GM10266 (cell line): Measurements from ENCODE around the gene RAP1GAP2.

Source experiments
- DNase-seq: peaks from one replicate; pipeline ENCODE4 v3.0.0; 2012; ENCODE audit errors: extremely low spot score
- TF ChIP-seq, protein P1 (sequence below): IDR thresholded peaks from 2 replicates; pipeline ENCODE4 v1.5.1; 2012; ENCODE audit warnings: mild to moderate bottlenecking, low read depth; ENCODE audit not compliant: control insufficient read depth, insufficient read depth; ENCODE audit errors: missing control alignments

RAP1GAP2 gene

DNA sequence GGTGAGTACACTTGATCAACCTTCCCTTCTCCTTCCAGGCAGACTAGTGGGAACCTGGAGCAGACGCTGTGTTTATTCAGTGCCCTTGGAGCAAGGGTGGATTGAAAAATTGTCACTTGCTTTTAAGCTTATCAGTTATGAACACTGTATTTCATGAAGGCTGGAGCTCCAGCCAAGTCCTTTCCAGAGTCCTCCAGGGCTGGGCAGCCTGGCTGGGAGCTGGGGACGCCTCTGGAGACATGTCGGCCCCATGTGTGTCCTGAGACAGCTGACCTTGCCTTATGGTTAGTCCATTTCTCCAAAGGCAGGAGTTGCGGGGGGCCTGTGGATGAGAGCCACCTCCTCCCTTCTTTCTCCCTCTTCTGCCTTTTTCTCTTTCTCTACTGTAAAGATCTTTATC, 67.0 kb downstream of the RAP1GAP2 start:
- no peak for DNase-seq
- TF ChIP-seq, protein P1, sequence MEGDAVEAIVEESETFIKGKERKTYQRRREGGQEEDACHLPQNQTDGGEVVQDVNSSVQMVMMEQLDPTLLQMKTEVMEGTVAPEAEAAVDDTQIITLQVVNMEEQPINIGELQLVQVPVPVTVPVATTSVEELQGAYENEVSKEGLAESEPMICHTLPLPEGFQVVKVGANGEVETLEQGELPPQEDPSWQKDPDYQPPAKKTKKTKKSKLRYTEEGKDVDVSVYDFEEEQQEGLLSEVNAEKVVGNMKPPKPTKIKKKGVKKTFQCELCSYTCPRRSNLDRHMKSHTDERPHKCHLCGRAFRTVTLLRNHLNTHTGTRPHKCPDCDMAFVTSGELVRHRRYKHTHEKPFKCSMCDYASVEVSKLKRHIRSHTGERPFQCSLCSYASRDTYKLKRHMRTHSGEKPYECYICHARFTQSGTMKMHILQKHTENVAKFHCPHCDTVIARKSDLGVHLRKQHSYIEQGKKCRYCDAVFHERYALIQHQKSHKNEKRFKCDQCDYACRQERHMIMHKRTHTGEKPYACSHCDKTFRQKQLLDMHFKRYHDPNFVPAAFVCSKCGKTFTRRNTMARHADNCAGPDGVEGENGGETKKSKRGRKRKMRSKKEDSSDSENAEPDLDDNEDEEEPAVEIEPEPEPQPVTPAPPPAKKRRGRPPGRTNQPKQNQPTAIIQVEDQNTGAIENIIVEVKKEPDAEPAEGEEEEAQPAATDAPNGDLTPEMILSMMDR: no peak

GRCh38 chr17:2865228-2865627, 69.0 kb downstream of the RAP1GAP2 start:
- DNase-seq: no peak
- TF ChIP-seq, protein P1: no peak

- TF ChIP-seq, protein P1: no peak
- no peak for DNase-seq
Measured at GRCh38 chr17:2867441-2868424, 71.5 kb downstream of the RAP1GAP2 start.

DNA sequence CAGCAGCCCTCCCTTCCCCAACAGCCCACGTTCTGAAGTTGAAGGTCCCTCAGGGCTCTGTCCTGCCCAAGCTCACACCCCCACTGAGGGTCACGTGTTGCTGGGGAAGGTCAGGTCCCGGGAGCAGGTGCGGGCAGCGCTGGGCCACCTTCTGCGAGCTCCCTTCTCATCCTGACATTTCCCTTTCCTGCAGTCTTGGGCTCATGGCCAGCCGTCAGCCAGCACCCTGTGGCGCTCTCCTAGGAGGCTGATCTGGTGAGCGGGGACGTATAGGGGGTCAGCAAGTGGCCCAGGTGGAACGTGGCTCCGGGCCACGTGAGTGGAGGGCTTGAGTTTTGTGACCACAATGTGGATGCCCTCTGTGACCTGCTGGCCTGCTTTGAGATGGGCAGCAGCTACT, 73.4 kb downstream of the RAP1GAP2 start:
- no peak for DNase-seq
- TF ChIP-seq, protein P1: no peak

GRCh38 chr17:2871205-2871604, 75.0 kb downstream of the RAP1GAP2 start:
- no peak for DNase-seq
- TF ChIP-seq, protein P1: no peak

DNA sequence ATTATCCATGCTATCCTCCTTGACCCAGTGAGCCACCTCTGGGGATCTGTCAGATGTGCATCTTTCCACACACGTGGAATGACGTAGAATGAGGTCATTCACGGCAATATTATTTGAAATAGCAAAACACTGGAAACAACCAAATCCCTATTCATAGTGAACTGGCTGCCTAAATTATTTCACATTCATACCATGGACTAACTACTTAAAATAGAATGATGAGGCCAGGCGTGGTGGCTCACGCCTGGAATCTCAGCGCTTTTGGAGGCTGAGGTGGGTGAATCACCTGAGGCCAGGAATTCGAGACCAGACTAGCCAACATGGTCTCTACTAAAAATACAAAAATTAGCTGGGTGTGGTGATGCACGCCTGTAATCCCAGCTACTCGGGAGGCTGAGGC, 75.5 kb downstream of the RAP1GAP2 start:
- no peak for DNase-seq
- TF ChIP-seq, protein P1: no peak

- TF ChIP-seq, protein P1: no peak
- no peak for DNase-seq
Measured at GRCh38 chr17:2872282-2872681, 76.0 kb downstream of the RAP1GAP2 start.
